ENCODE results near the gene FARSA.

DNA sequence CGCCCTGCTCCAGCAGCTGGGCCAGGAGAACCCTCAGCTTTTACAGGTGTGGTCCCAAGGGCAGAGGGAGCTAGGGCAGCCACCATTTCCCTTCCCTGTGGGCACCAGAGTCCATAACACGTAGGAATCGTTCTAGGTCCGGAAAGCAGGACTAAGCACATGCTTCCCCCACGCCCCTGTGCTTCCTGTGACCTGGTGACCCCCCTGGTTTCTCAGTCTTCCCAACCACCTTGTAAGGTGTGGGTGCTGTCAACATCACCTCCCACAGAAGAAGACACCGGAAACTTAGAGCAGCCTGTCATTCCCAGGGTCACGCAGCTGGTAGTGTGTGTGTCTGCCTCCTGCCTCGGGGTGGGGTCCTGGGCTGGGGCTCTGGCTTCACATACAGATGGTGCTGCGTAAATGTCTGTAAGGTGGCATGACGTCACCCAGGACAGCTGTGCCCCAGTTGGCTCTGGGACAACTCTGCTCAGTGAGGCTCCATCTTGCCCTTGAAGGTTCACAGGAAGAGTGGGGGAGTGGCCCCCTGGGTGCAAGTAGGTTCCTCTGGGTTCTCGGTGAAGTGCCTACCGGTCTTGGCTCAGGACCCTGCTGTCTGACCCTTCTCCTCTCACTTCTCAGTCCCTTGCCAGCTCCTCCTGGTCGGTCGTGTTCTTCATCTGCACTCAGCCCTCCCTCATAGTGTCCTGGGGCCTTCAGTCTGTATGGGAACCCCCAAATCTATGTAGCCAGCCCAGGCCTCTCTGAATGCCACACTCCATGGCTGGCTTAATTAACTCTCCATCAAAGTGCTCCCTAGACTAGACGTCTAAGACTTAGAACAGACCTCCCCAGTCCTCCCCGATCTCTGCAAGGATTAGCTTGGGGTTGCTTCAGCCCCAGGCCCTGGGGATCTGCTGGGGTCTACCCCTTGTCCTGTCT is 16.1 kb upstream of the FARSA start:
- no peak for TF ChIP-seq EZH2 (IDR thresholded peaks at IDR 0.05; ENCODE audit: insufficient read depth, poor library complexity, severe bottlenecking)
- TF ChIP-seq EZH2phosphoT487 (IDR thresholded peaks at IDR 0.05; ENCODE audit: insufficient read depth, low read depth), result no peak

Measured in GM23248 (cell line).